ENCODE data around the gene PRM3.
"Not testable (repeated sequence)": the region's sequence is repeated elsewhere in the genome, so short reads cannot be mapped to it uniquely, and the experiment has no call there.

Gene PRM3

DNA sequence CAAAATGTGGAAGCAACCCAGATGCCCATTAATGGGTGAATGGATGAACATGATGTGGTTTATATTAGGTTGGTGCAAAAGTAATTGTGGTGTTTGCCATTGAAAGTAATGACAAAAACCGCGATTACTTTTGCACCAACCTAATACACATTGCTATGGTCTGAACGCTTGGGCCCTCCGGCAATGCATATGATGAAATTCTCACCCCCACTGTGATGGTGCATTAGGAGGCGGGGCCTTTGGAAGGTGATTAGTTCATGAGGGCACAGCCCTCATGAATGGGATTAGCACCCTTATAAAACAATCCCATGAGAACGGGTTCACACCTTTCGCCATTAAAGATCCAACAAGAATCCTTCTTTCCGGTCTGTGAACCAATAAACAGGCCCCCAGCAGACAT, 33.0 kb upstream of the PRM3 start:
- DNase-seq (ENCODE audit: low read depth, low spot score): no peak

GRCh38 chr16:11303405-11304138, 30.1 kb upstream of the PRM3 start:
- no peak for DNase-seq (ENCODE audit: low read depth, low spot score)

DNA sequence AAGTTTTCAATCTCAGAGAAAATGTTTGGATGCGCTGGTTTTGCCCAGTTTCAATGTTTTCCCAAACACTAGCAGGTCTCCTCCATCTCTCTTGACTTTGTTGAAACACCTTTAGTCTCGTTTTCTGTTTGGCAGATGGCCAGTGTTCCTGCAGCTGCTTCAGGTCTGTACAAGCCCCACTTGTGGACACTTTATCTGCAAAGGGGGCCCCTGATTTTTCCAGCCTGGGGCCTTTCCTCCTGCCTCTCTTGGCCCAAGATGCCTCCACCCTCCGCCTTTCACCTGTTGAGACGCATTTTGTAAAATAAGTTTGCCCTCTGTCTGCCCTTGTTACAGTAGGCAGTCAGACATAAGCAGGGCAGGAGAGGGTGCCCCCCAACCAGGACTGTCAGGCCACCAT, 29.5 kb upstream of the PRM3 start:
- DNase-seq (ENCODE audit: low read depth, low spot score): no peak

GRCh38 chr16:11301645-11302501, 28.4 kb upstream of the PRM3 start:
- no peak for DNase-seq (ENCODE audit: low read depth, low spot score)

DNA sequence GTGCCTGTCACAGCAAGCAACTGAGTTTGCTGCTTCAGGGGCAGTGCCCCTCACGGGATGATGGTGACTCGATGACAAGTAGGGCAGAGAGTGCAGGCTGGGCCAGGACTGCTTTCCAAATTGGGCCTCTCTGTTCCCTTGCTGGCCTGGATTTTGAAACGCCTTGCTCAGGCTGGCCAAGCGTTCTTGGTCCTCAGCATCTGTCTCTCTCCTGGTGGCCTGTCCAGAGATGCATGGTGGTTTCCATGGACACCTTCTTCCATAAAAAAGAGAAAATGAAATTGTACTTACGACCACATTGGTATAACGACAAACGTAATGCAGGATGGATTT, 27.1 kb upstream of the PRM3 start:
- no peak for DNase-seq (ENCODE audit: low read depth, low spot score)

GRCh38 chr16:11299865-11300559, 26.6 kb upstream of the PRM3 start:
- no peak for DNase-seq (ENCODE audit: low read depth, low spot score)

DNA sequence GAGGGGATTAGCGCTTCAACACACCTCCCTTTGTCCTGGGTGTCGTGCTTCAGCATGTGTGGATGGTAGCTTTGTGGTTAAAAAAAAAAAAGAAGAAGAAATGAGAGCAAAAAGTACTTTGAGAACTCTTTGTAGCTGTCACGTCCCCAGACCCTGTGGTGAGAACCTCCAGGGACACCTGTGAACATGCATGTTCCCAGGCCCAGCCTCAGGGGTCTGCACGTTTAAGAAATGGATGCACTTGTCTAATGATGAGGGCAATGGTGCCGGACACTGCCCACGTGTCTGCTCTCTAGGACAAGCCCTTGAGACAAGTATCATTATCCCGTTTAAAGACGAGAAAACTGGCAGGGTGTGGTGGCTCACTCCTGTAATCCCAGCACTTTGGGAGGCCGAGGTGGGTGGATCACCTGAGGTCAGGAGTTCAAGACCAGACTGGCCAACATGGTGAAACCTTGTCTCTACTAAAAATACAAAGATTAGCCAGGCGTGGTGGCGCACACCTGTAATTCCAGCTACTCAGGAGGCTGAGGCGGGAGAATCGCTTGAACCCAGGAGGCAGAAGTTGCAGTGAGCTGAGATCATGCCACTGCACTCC, 25.6 kb upstream of the PRM3 start:
- DNase-seq (ENCODE audit: low read depth, low spot score): not testable (repeated sequence)

GRCh38 chr16:11298143-11298900, 24.9 kb upstream of the PRM3 start:
- DNase-seq (ENCODE audit: low read depth, low spot score): no peak

DNA sequence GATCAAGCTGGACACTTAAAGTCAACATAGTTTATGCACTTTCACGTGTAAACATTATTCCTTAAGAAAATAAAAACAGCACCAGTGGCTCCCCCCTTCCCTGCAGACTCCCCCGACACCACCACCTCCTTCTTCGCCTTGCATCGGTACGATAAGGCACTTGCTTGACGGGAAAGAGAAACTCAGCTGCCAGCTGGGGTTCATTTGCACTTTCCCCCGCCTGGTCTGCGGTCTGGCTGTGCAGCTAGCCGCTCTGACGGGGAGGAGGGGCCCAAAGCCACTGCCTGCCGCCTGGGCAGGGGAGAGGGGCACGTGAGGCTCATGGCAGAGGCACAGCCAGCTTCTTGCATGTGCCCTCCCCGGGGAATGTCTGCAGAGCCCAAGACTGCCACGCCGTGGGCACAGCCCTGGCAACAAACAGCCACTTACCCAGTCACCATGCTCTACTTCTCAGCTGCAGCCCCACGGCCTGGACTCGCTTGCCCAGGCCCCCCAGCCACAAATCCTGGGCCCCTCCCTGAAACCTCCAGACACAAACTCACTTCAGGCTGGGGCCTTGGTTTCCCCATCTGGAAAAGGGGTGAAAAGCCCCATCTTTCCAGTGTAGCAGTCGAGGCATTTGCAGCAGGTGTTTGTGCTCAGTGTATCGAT, 24.2 kb upstream of the PRM3 start:
- no peak for DNase-seq (ENCODE audit: low read depth, low spot score)

GRCh38 chr16:11296706-11297491, 23.5 kb upstream of the PRM3 start:
- DNase-seq (ENCODE audit: low read depth, low spot score): no peak

- no peak for DNase-seq (ENCODE audit: low read depth, low spot score)
Observed at GRCh38 chr16:11296351-11296705, 22.9 kb upstream of the PRM3 start.

- DNase-seq (ENCODE audit: low read depth, low spot score): no peak
Observed at GRCh38 chr16:11295672-11296071, 22.2 kb upstream of the PRM3 start.

DNA sequence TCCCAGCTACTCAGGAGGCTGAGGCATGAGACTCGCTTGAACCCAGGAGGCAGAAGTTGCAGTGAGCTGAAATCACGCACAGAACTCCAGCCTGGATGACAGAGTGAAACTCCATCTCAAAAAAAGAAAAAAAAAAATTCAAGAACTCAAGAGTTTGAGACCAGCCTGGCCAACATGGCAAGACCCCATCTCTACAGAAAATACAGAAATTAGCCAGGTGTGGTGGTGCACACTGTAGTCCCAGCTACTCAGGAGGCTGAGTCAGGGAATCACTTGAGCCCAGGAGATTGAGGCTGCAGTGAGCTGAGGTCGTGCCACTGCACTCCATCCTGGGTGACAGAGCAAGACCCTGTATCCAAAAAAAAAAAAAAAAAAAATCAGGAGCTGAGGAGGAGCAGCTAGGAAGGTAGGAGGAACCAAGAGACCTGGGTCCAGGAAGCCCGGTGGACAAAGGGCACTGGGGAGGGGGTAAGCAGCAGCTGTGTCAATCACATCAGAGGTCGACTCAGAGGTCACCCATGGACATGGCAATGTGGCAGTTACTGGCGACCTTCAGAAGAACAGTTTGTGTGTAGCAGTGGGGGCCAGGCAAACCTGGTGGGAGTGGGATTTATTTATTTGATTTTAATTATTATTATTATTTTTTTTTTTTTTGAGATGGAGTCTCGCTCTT, 18.8 kb upstream of the PRM3 start:
- no peak for DNase-seq (ENCODE audit: low read depth, low spot score)

DNA sequence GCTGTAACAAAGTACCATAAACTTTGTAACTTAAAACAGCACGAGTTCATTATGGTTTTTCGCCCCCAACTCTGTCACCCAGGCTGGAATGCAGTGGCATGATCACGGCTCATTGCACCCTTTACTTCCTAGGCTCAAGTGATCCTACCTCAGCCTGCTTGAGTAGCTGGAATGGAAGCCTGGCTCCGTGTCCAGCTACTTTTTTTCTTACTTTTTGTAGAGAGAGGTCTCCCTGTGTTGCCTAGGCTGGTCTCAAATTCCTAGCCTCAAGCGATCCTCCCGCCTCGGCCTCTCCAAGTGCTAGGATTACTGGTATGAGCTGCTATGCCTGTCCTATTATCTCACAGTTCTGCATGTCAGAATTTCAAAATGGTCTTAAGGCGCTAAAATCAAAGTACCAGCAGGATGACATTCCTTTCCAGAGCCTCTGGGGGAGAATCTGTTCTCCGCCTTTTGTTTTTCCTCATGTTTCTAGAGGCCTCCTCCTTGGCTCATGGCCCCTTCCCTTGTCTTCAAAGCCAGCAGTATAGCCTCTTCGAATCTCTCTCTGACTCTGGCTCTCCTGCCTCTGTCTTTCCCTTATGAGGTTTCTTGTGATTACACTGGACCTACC, 17.8 kb upstream of the PRM3 start:
- DNase-seq (ENCODE audit: low read depth, low spot score): no peak

DNA sequence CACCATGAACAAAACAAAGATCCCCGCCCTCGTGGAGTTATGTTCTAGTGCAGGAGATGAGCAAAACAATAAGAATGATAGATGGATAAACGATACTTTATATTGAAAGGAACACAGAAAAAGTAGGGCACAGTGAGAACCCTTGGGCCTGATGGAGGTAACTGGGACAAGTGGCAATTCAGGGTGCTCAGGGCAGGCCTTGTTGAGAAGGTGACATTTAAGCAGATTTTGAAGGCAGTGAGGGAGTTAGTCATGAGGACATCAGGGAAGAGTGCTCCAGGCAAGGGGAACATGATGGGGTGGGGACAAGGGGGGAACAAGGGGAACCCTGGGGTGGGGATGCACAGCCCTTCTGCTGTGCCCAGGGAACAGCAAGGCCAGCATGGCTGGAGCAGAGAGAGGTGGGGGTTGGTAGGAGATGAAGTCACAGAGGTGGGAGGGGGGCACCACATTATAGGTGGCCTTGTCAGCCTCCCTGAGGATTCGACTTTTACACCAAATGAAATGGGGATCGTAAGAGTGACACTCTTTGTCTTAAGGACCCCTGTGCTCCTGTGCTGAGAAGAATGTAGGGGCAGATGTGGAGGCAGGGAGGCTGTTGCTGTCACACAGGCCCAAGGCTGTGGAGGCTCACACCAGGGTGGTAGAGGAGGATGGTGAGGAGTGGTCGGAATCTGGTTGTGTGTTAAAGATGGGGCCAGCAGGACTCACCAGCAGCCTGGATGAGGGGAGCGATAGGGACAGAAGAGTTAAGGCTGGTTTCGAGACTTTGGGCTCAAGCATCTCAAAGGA, 16.9 kb upstream of the PRM3 start:
- DNase-seq (ENCODE audit: low read depth, low spot score): no peak

GRCh38 chr16:11289696-11290095, 16.3 kb upstream of the PRM3 start:
- DNase-seq (ENCODE audit: low read depth, low spot score): not testable (repeated sequence)

DNA sequence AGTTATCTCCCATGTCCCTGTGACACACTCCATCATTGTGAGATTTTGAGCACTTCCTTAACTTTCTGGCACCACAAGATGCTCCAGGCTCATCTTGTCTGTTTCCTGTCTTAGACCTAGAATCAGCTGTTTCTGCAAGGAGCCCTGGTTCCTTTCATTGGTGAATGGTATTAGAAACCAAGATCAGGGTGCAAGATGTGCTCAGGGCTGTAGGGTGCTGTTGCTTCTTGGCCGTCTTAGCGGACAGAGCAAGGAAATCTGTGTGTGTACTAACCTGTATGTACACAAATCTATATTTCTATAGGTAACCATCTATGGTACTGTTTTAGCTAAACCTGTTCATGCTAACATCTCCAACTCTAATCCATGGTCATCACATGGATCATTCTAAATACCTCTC, 15.8 kb upstream of the PRM3 start:
- DNase-seq (ENCODE audit: low read depth, low spot score): no peak

DNA sequence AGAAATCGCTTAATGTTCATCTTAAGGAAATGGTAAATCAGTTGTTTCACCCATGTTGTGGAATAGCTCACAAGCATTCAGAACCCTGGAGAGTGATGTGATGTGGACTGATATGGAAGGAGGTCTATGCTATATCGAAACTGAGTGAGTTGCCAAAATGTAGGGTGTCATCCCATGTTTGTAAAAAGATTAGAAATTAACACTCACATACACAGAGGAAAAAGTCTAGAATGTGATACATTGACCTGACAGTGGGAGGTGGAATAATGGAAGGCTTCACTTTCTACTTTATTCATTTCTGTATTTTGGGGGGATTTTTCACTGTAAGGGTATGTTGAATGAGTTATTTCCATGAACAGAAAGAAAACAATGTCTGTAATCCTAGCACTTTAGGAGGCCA, 12.4 kb upstream of the PRM3 start:
- DNase-seq (ENCODE audit: low read depth, low spot score): no peak

Data from smooth muscle cell of the brain vasculature (primary cell).